Coronary artery (tissue), 2 donors: ENCODE results near the gene TK2.
A peak's percentile ranks its signal among the peaks of the same experiment; 100 is the strongest.

ENCODE experiments used
- DNase-seq: peaks from one replicate; pipeline ENCODE4 v3.0.0-alpha.2; 2017; ENCODE audit warnings: low spot score
- H3K27ac ChIP-seq, 2 donors: fragments of 200-600 bp; sonication (generic); one replicate each; pipeline ENCODE4 v1.5.1; 2016 to 2019
- H3K4me3 ChIP-seq: fragments of 200-600 bp; sonication (generic); 2 replicates; pipeline ENCODE4 v1.5.1; 2016; ENCODE audit warnings: mild to moderate bottlenecking, moderate library complexity
- TF ChIP-seq, protein P1 (sequence below): fragments of 200-600 bp; sonication (generic); IDR thresholded peaks from one replicate; pipeline ENCODE4 v1.5.1; 2019; ENCODE audit warnings: antibody characterized with exemption

Gene TK2

GRCh38 chr16:66478733-66479511 lies 71.0 kb downstream of the TK2 start:
- TF ChIP-seq, protein P1, sequence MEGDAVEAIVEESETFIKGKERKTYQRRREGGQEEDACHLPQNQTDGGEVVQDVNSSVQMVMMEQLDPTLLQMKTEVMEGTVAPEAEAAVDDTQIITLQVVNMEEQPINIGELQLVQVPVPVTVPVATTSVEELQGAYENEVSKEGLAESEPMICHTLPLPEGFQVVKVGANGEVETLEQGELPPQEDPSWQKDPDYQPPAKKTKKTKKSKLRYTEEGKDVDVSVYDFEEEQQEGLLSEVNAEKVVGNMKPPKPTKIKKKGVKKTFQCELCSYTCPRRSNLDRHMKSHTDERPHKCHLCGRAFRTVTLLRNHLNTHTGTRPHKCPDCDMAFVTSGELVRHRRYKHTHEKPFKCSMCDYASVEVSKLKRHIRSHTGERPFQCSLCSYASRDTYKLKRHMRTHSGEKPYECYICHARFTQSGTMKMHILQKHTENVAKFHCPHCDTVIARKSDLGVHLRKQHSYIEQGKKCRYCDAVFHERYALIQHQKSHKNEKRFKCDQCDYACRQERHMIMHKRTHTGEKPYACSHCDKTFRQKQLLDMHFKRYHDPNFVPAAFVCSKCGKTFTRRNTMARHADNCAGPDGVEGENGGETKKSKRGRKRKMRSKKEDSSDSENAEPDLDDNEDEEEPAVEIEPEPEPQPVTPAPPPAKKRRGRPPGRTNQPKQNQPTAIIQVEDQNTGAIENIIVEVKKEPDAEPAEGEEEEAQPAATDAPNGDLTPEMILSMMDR = peak; percentile 72
- DNase-seq = peak; percentile 77
- Histone ChIP-seq H3K27ac (no peak overlapping the region), H3K4me3 (no peak overlapping the region)

- no peak overlapping the region for H3K4me3 ChIP-seq
- peak; percentile 58 for DNase-seq
- no peak overlapping the region for H3K27ac ChIP-seq
- TF ChIP-seq, protein P1 = no peak
Observed at GRCh38 chr16:66477028-66477515, 72.8 kb downstream of the TK2 start.

DNA sequence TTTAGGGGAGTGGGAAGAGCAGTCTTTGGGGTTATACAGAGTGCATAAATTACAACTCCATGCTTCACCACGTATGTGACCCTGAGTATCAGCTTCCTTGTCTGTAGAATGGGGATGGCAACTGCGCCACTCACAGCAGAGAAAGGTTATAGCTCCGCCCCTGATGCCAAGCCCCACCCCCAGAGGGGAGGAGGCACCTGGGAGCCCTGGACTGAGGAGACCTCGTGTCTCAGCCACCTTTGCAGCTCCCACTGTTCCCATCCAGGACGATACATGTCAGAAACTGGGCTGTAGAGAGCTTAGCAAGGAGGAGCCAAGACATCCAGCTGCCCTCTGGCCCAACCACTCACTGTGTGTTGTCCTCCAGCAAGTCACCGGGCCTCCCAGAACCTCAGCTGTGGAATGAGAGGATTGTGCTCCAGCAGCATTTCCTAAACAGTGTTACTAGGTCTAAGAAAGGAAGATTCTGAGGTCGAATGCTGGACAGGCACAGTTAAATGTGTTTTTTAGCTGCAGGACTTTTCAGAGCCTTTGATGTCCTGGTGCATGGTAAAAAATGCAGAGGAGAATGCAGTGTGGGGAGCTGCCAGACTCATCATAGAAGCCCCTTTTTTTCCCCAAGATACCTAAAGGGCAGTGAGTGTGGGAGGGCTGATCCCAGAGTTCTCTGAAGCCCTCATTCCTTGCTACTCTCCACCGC lies 73.4 kb downstream of the TK2 start:
- TF ChIP-seq, protein P1 = no peak
- DNase-seq = peak; percentile 54
- Histone ChIP-seq H3K4me3 (no peak overlapping the region), H3K27ac (no peak overlapping the region)

DNA sequence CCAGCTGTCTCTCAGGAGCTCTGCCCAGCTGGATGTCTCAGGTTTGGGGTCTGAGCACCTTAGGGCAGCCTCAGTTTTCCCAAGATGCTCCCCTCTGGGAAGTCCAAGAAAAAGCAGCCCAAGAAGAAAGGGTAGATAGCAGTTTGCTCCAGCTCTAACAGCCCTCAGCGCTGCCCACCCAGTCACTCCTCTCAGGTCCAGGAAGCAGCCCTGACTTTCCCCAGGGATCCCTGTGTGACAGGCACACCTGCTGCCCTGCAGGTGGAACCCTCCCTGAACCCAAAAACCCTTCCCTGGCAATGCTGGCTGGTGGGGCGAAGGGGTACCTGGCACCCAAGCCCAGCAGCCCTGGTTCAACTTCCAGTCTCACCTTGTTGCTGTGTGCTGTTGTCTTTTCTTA lies 74.7 kb downstream of the TK2 start:
- H3K27ac ChIP-seq = no peak overlapping the region
- TF ChIP-seq, protein P1 = no peak
- DNase-seq = peak; percentile 69
- H3K4me3 ChIP-seq = no peak overlapping the region

GRCh38 chr16:66474750-66475199 lies 75.1 kb downstream of the TK2 start:
- TF ChIP-seq, protein P1 = no peak
- Histone ChIP-seq H3K4me3 (no peak overlapping the region), H3K27ac (no peak overlapping the region)
- no peak for DNase-seq

GRCh38 chr16:66473654-66474519 lies 76.0 kb downstream of the TK2 start:
- TF ChIP-seq, protein P1 = no peak
- DNase-seq = peak; percentile 62
- H3K27ac ChIP-seq = no peak overlapping the region
- no peak overlapping the region for H3K4me3 ChIP-seq
